SK-N-SH (cell line): Measurements from ENCODE around the gene LHFPL6.

Source experiments
- GATA2 ChIP-seq: sonication (generic); formaldehyde crosslinking; IDR thresholded peaks from 2 replicates; pipeline ENCODE4 v1.5.0; 2020; ENCODE audit warnings: mild to moderate bottlenecking, missing genetic modification reagents
- RAD21 ChIP-seq: IDR thresholded peaks from 2 replicates; pipeline ENCODE4 v1.6.1; 2012; ENCODE audit warnings: mild to moderate bottlenecking, low read length

DNA sequence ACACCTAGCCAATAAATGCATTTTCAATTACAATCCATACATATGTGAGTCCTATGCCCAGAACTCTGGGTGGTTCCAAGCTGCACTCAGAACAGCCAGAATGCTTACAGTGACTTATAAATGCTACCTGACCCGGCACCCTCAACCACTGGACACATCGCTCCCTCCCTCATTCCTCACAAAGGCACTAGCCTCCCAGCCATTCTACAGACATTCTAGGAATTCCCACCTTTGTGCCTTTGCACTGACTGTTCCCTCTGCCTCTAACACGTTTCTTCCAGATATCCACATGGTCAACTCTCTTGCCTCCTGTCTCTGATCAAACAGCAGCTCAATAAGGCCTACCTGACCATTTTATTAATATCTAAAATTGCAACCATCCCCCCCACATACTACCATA, 99.9 kb downstream of the LHFPL6 start:
- TF ChIP-seq GATA2 (no peak), RAD21 (no peak)
